GM12872 (cell line): ENCODE data around the gene APOO.

ENCODE experiments used
- TF ChIP-seq, protein P1 (sequence below): IDR thresholded peaks from 3 replicates; pipeline ENCODE4 v1.5.1; 2011; ENCODE audit warnings: low read depth, mild to moderate bottlenecking, low read length, moderate library complexity; ENCODE audit not compliant: insufficient read depth

APOO gene

DNA sequence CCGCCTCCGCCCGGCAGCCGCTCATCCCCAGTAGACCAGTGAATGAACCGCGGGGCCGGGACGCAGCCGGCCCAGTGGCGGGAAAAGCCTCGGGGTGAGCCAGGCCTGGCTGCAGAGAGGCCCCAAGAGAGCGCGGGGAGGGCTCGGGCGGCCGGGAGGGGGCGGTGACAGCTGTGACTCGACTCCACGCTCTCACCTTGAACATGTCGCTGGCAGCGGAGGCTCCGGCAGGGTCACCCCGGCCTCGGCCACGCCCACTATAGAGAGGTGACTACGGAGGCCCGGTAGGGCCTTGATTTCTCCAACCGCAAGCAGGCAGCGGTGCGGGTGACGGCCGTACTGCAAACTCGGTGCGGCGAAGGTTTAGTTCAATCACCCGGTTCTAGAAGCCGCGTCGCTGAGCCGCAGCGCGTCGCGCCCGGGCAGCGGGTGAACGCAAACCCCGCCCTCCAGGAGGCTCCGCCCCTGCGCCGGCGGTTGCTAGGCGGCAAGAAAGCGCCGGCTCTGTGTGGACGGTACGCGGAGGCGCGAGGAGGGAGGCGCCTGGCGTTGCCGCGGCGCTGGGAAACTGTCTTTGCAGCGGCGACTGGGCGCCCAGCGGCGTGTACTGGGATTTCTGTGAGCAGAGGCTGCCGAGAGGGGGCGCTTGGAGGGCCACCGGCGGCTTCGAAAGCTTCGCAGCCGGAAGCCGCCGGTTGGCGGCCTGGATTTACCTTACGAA, at the start of gene APOO, which contains the start of gene CXorf58:
Gene APOO (minus strand): TSS at position 441 of the 721 bp plus-strand sequence. CDS start 236 bp downstream, at position 205.
Gene CXorf58 (plus strand): TSS at position 509 of the 721 bp plus-strand sequence. CDS start 2,297 bp downstream, outside the sequence.
- TF ChIP-seq, protein P1, sequence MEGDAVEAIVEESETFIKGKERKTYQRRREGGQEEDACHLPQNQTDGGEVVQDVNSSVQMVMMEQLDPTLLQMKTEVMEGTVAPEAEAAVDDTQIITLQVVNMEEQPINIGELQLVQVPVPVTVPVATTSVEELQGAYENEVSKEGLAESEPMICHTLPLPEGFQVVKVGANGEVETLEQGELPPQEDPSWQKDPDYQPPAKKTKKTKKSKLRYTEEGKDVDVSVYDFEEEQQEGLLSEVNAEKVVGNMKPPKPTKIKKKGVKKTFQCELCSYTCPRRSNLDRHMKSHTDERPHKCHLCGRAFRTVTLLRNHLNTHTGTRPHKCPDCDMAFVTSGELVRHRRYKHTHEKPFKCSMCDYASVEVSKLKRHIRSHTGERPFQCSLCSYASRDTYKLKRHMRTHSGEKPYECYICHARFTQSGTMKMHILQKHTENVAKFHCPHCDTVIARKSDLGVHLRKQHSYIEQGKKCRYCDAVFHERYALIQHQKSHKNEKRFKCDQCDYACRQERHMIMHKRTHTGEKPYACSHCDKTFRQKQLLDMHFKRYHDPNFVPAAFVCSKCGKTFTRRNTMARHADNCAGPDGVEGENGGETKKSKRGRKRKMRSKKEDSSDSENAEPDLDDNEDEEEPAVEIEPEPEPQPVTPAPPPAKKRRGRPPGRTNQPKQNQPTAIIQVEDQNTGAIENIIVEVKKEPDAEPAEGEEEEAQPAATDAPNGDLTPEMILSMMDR, result peak; percentile 72

DNA sequence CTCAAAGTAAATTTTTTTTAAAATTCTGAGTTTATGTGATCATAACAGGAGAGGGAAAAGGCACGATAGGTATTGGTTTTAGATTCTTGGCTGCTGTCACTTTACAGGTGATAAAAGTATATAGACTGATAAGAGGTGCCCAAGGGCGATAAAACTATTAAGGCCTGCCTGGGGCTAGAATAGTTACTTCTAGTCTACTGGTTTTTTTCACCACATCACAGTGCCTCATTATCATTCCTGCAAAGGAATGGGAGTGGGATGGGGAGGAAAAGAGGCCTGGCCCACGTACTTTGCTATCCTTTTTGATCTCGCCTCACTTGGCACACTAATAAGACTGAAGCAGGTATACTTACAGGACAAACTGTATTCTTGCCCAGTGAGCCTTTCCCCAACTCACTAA, 46.7 kb upstream of the APOO start:
- TF ChIP-seq, protein P1, result no peak

GRCh38 chrX:23953908-23954269, 46.2 kb upstream of the APOO start:
- TF ChIP-seq, protein P1, result 0 out of 3 replicates have a peak, but pooled peaks have one; percentile 11

- TF ChIP-seq, protein P1, result no peak
Observed at GRCh38 chrX:23952984-23953907, 45.5 kb upstream of the APOO start.

DNA sequence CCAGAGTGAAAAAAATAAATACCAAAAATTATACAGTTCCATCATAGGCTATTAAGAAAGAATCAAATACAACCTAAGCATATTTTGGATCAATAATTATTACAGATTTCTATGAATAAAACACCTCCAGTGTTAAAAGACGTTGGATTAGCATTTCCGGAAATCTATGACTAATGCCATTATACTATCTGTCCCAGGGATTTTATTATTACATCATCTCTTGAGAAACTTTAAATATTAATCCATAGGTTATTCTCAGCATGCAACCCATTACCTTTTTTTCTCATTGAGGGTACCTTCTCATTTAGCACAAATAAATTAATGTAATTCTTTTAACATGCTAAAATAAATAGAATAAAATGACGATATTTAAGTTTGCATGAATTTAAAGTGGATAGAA, 44.7 kb upstream of the APOO start:
- TF ChIP-seq, protein P1, result no peak

- TF ChIP-seq, protein P1, result no peak
Observed at GRCh38 chrX:23945206-23945605, 37.5 kb upstream of the APOO start.

DNA sequence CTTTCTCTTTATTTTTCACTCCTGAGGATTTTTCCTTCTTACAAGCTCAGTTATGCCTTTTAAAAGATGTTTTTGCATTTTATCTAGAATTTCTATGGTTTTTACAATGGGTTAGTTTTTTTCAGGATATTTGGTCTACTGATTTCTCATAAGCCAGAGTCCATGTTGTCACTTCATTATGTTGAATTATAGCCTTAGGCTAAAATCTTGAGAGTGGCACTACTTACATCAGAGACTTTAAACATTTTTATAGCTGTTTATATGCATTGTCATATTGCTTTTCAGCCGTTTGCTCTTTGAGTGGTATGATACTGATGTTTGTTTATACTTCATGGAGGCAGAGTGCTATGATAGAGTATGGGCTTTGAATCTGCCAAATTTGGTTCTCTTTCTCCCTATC, 36.5 kb upstream of the APOO start:
- TF ChIP-seq, protein P1, result no peak
